ENCODE data around the gene DAPK2. TPM values are rescaled to one million over a fixed set of nuclear protein-coding genes. Genes with fewer than 3 reads are reported as not detected.

Gene DAPK2
- total RNA-seq (1 to 10 TPM in 6 of 7 donors, under 1 TPM in 1; 0.77 to 6.2 (median 1.7) TPM), polyA plus RNA-seq (1 to 10 TPM; 2.5 to 2.7 TPM)
- long read RNA-seq, donor 1 = 0 reads
- long read RNA-seq, donor 2 = 0 reads
- long read RNA-seq, donor 3, partial matches to known transcripts = 0 of 3 reads
- long read RNA-seq, donor 3, other reads (novel, unspliced or antisense) = 2 of 3 reads

GRCh38 chr15:64046421-64047153, at the start of gene DAPK2:
DAPK2 (minus strand) TSS chr15:64046485; CDS start chr15:64040261, 6,224 bp downstream.
- TF ChIP-seq CTCF (IDR thresholded peaks at IDR 0.05) = peak; percentile 33 to 68 (median 58)
- no peak for TF ChIP-seq EP300 (IDR thresholded peaks at IDR 0.05)
- peaks cover 13% of the 10 kb centered on the region for H3K4me1 ChIP-seq (ENCODE audit: insufficient read depth)
- H3K9me3 ChIP-seq = no peaks in the 10 kb centered on the region
- intact Hi-C loops (cut with DNase I) = loop anchor here in 2 of 4 donors (5.0 to 10.0 kb wide), 2 partner anchors 289 to 292 kb away; no protein-coding TSS in a partner anchor
- DNase-seq = peak; percentile 45 to 77 (median 71)
- H3K27ac ChIP-seq = no peak within 1 kb of the TSS
- H3K4me3 ChIP-seq = peak within 1 kb of the TSS; percentile 56
- no peaks in the 10 kb centered on the region for H3K27me3 ChIP-seq
- no peaks in the 10 kb centered on the region for H3K36me3 ChIP-seq
- WGBS, 3 donors = 2 to 5% (median 4%) methylated on average over 29 to 50 of the region's 50 CpGs

GRCh38 chr15:64095431-64095794, 49.1 kb upstream of the DAPK2 start:
- Histone ChIP-seq H3K4me1 (ENCODE audit: insufficient read depth) (peaks cover 17% of the 10 kb centered on the region), H3K27me3 (no peaks in the 10 kb centered on the region), H3K27ac (peak overlapping the region in 1 of 2 donors; percentile 59), H3K4me3 (peak overlapping the region; percentile 94), H3K9me3 (no peaks in the 10 kb centered on the region), H3K36me3 (no peaks in the 10 kb centered on the region)
- WGBS, 3 donors = 33 to 44% (median 35%) methylated on average over 4 of the region's 4 CpGs
- TF ChIP-seq EP300 (IDR thresholded peaks at IDR 0.05) = peak; percentile 42
- TF ChIP-seq CTCF (IDR thresholded peaks at IDR 0.05) = no peak
- intact Hi-C loops (cut with DNase I) = no loop called here
- no peak for DNase-seq

- Histone ChIP-seq H3K27me3 (no peaks in the 10 kb centered on the region), H3K27ac (peak within 1 kb of the TSS; percentile 66 to 80), H3K4me3 (peak within 1 kb of the TSS; percentile 79), H3K4me1 (ENCODE audit: insufficient read depth) (peaks cover 17% of the 10 kb centered on the region), H3K36me3 (no peaks in the 10 kb centered on the region), H3K9me3 (no peaks in the 10 kb centered on the region)
- peak; percentile 90 to 95 (median 90) for DNase-seq
- intact Hi-C loops (cut with DNase I) = no loop called here
- WGBS, 3 donors = 0% methylated on average over 41 of the region's 41 CpGs
- no peak for TF ChIP-seq EP300 (IDR thresholded peaks at IDR 0.05)
- no peak for TF ChIP-seq CTCF (IDR thresholded peaks at IDR 0.05)
- no peak for TF ChIP-seq POLR2A (IDR thresholded peaks at IDR 0.05)
Measured at GRCh38 chr15:64093627-64094417, 47.5 kb upstream of the DAPK2 start, which contains the start of gene CIAO2A. CIAO2A (minus strand) TSS chr15:64093838; CDS start chr15:64093768, 70 bp downstream.

GRCh38 chr15:64092864-64093626, 46.8 kb upstream of the DAPK2 start:
- Histone ChIP-seq H3K9me3 (no peaks in the 10 kb centered on the region), H3K4me1 (ENCODE audit: insufficient read depth) (peaks cover 14% of the 10 kb centered on the region), H3K27ac (peak overlapping the region in 1 of 2 donors; percentile 80), H3K36me3 (no peaks in the 10 kb centered on the region), H3K4me3 (peak overlapping the region; percentile 79), H3K27me3 (no peaks in the 10 kb centered on the region)
- 3 to 4% (median 3%) methylated on average over 22 of the region's 22 CpGs for WGBS, 3 donors
- intact Hi-C loops (cut with DNase I) = no loop called here
- DNase-seq = peak in 3 of 5 donors; percentile 30 to 51 (median 50)
- TF ChIP-seq EP300 (IDR thresholded peaks at IDR 0.05) (no peak), CTCF (IDR thresholded peaks at IDR 0.05) (no peak), POLR2A (IDR thresholded peaks at IDR 0.05) (no peak)
